ENCODE data around the gene SETDB1.

SETDB1 gene

DNA sequence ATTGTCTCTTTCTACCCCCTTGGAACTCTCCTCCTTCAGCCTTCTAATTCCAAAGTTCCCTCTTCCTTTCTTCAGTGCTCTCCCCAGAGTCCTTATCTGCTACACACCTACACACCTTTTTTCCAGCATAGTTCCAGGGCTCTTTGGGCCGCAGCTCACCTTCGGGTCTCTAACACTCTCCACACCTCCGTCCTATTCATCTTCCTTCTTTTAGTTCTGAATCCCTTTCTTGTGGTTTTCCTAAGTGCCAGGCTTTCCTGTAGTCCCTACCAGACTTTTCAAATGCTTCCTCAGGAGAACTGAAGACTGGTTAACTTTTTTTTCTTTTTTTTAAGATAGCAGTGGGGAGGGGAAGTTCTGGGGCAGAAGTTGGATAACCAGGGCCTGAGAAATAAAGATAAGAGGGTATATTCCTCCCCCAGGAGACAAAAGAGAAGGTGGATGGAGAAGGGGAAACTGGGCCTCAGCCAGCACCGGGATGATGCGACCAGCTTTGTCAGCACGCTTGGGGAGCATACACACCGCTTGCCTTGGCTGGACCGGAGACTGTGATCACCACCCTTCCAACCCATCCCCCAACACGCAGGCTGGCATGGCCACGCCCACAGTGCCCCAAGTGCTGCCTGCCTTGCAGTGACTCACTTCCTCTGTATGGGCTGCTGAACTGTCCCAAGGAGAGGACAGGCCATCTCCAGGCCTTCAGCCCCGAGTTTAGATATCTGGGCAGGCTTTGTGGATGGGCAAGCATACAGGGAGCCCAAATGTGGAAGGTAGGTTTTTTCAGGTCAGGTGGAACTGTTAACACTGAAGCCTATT, 50.9 kb downstream of the SETDB1 start:
- DNase-seq, result peak; percentile 95

- peak; percentile 91 for DNase-seq
Observed at GRCh38 chr1:150979092-150980056, 53.2 kb downstream of the SETDB1 start.

GRCh38 chr1:150981177-150981804, 55.1 kb downstream of the SETDB1 start:
- DNase-seq, result peak; percentile 87

- peak; percentile 74 for DNase-seq
Observed at GRCh38 chr1:150981805-150982712, 55.9 kb downstream of the SETDB1 start, which contains the start of gene ANXA9. TSS of gene ANXA9 (plus strand) at chr1:150982292. CDS start at chr1:150983106, 814 bp downstream.

- peak; percentile 50 for DNase-seq
Observed at GRCh38 chr1:150985179-150985825, 59.1 kb downstream of the SETDB1 start.

- DNase-seq, result peak; percentile 70
Observed at GRCh38 chr1:150987924-150988323, 61.8 kb downstream of the SETDB1 start.

- no peak for DNase-seq
Observed at GRCh38 chr1:150992626-150993025, 66.5 kb downstream of the SETDB1 start.

- no peak for DNase-seq
Observed at GRCh38 chr1:150994248-150994647, 68.1 kb downstream of the SETDB1 start.

- DNase-seq, result no peak
Observed at GRCh38 chr1:150995460-150995859, 69.3 kb downstream of the SETDB1 start.

DNA sequence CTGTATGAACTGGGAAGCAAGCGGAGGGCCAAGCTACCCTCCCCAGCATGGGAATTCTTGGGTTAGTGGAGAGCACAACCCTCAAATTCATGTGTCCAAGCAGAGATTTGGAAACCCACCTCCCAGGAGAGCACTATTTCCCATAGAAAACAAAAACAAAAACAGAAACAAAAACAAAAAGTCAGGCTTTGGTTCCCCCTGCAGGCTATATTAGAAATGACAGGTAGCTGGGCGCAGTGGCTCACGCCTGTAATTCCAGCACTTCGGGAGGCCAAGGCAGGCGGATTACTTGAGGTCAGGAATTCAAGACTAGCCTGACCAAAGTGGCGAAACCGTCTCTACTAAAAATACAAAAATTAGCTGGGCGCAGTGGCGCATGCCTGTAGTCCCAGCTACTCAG, 69.7 kb downstream of the SETDB1 start:
- DNase-seq, result peak; percentile 45

DNA sequence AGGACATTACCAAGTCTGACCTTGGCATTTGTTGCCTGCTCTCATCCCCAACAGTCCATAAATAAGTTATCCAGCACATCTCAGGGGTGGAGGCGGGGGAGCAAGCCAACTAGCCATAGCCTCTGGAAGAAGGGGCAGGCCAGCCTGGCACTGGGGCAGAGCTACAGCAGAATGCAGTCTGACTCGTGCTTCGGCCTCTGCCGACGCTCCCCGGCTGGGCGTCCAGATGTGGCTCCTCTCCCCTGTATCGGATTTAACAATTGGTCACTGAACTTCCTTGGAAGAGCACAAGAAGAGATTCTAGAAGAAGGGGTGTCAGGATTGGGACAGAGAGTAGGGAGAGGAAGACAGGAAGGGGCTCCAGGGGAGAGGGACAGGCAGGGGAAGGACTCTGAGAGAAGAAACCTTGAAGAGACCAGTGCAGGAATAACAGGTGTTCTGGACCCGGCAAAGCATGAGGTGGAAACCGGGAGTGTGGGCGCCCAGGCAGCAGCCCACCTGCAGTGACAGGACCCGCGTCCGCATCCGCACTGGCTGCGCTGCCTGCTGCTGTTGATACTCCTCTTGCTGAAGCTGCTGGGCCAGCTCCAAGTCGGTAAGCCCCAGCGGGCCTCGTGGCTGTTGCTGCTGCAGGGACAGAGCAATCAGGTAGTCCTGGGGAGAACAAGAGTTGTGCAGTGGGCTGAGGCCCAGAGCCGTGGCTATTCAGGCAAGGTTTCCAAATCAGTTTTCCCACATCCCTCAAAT, 71.1 kb downstream of the SETDB1 start:
- no peak for DNase-seq

- peak; percentile 68 for DNase-seq
Observed at GRCh38 chr1:150997949-150998348, 71.8 kb downstream of the SETDB1 start.

- DNase-seq, result no peak
Observed at GRCh38 chr1:150999051-150999674, 73.0 kb downstream of the SETDB1 start.

GRCh38 chr1:150999926-151000325, 73.8 kb downstream of the SETDB1 start:
- no peak for DNase-seq

DNA sequence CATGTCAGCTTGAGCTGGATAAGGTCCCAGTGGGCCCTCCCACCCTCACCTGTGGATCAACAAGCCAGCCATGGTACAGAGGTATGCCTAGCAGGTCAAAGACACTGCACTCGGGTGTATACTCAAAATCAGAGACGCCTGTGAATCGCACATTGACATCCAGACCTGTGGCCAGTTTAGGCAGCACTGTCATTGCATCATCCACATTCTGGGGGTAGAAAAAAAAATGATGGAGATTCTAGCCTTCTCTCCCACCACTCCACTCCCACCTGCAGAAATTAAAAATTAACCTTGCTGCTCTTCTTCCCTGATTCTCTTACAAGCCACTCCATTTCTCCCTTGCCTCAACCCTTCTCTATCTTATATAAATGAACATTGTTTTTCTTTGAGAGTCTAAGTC, 74.2 kb downstream of the SETDB1 start:
- no peak for DNase-seq

DNA sequence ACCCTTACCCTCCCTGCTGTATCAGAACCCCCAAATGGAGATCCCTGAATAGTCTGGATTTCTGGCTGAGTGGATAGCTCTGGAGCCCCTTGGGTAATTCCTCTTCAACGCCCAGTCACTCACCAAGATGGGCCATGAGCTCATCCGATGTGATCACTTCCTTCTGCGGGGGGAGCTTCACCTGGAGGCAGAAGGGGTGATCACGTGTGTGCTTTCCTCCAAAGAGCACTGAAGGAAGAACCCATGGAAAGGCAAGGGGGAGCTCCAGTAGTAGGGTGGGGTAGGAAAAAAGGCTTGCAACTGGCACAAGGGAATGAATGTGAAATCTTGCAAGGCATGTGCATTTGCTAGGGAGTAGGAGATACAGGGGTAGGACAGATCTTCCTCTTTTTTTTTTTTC, 75.4 kb downstream of the SETDB1 start:
- DNase-seq, result no peak

- DNase-seq, result no peak
Observed at GRCh38 chr1:151002051-151002450, 75.9 kb downstream of the SETDB1 start.

DNA sequence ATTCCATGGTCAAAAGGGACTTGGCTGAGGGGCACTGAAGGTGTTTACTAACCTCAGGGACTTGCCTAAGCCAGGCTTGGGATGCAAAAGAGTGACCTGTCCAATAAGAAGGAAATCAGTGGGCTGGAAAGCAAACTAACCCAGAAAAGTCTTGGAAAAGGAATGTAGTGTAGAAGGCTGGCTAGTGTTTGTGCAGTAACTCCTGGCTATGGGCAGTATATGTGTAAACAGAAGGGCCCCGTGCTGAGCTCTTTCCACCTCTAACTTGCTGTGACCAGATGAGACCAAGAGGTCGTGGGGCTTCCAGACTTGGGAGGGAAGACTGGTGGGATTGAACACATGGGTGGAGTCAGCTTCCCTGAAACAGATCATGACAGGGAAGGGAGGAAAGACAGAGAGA, 76.4 kb downstream of the SETDB1 start:
- DNase-seq, result no peak

DNA sequence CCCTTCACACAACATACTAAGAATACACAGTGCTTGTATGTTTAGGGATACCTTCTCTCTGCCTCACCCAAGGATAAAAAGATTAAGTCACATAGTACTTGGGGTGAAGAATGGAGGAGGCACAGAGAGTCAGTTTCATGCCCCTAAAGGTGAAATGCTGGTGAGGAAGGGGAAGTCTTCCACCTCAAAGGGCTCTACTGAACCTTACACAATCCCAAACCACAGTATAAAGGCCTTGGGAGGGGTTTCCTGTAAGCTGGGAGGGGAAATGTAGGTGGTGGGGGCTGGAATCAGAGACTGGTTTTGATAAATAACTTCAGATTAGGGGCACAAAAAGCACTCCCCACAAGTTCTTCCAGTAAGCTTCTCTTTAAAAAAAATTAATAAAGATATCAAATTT, 77.0 kb downstream of the SETDB1 start:
- DNase-seq, result no peak

DNA sequence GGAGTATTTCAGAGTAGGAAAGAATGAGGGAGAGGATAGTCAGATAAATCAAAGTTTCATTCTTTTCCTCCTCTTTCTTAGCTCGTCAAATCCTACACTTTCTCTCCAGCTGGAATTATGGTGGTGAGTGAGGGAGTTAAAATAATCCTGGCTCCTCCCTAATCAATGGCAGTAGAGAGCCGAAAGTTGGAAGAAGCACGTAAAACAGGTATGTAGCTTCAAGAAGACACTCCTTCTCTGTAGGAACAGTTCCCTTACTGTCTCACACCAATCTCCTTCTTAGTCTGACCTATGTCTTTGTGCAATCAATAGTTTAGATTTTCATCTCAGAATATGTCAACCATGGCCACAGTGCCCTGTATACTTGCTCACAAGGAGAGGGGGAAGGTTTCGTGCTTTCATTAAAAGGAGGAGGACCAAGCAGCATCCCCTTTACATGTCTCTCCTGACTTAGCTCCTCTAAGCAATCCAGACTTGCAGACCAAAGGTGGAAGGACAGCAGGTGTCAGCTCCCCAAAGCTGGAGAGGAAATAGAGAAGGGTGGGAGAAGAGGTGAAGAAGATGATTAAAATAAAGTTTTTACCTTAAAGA, 79.7 kb downstream of the SETDB1 start:
- peak; percentile 61 for DNase-seq
